ENCODE results near the gene CCDC172. TPM values are rescaled to one million over a fixed set of nuclear protein-coding genes. Genes with fewer than 3 reads are reported as not detected.

The CCDC172 gene
- total and polyA plus RNA-seq, 2 of the 4 experiments (the other 2 are of a cell fraction), result not detected

GRCh38 chr10:116325987-116326386, 1.7 kb downstream of the CCDC172 start:
- H3K27me3 ChIP-seq (ENCODE audit: control insufficient read depth, insufficient read depth, low read length), result no peaks in the 10 kb centered on the region
- TF ChIP-seq BHLHE40 (IDR thresholded peaks at IDR 0.05; ENCODE audit: low read depth, low read length) (no peak), MAFK (IDR thresholded peaks at IDR 0.05; ENCODE audit: low read depth, low read length) (no peak), FOS (IDR thresholded peaks at IDR 0.05; ENCODE audit: low read depth, low read length) (no peak), SMC3 (IDR thresholded peaks at IDR 0.05; ENCODE audit: low read depth, low read length) (no peak), POLR2A (IDR thresholded peaks at IDR 0.05; ENCODE audit: low read depth, low read length) (no peak), RFX5 (IDR thresholded peaks at IDR 0.05; ENCODE audit: low read depth, low read length) (no peak), MAZ (IDR thresholded peaks at IDR 0.05; ENCODE audit: borderline replicate concordance, low read depth, low read length) (no peak), USF2 (IDR thresholded peaks at IDR 0.05; ENCODE audit: low read depth, low read length) (no peak), RCOR1 (IDR thresholded peaks at IDR 0.05; ENCODE audit: insufficient replicate concordance, low read length) (no peak), ELK1 (IDR thresholded peaks at IDR 0.05; ENCODE audit: borderline replicate concordance, low read depth, low read length) (no peak), RAD21 (IDR thresholded peaks at IDR 0.05; ENCODE audit: low read length) (no peak), CHD1 (IDR thresholded peaks at IDR 0.05; ENCODE audit: low read depth, low read length) (no peak), NFE2L2 (IDR thresholded peaks at IDR 0.05; ENCODE audit: low read depth, low read length) (no peak), CTCF (conservative IDR thresholded peaks at IDR 0.05; ENCODE audit: low read depth, low read length) (no peak), MXI1 (IDR thresholded peaks at IDR 0.05; ENCODE audit: borderline replicate concordance, low read depth, low read length) (no peak), CEBPB (IDR thresholded peaks at IDR 0.05; ENCODE audit: low read depth, low read length) (no peak)
- H3K36me3 ChIP-seq (ENCODE audit: control insufficient read depth, insufficient read depth, low read length), result no peaks in the 10 kb centered on the region
- POLR2A ChIA-PET (ENCODE audit: unreplicated experiment), result no interaction called here
- no peak overlapping the region for H3K4me2 ChIP-seq (ENCODE audit: low read depth, low read length)
- no peak overlapping the region for H2BK5ac ChIP-seq (ENCODE audit: low read depth, low read length, poor library complexity, severe bottlenecking)
- H2BK20ac ChIP-seq (ENCODE audit: low read depth, low read length), result no peak overlapping the region
- no peak overlapping the region for H2AFZ ChIP-seq (replicated peaks; ENCODE audit: low read length, poor library complexity)
- H3K14ac ChIP-seq (replicated peaks; ENCODE audit: low read depth, low read length), result no peak overlapping the region
- ATAC-seq (ENCODE audit: low read depth) (no peak), DNase-seq (no peak)
- no peak overlapping the region for H4K8ac ChIP-seq (ENCODE audit: low read depth in 2 of 2, low read length in 2 of 2)
- dilution Hi-C loops (cut with HindIII; ENCODE audit: low sequenced_read_pairs, unreplicated experiment), result no loop called here
- H3K4me3 ChIP-seq (ENCODE audit: insufficient read depth, low read depth, low read length), result no peak overlapping the region
- 38% methylated on average over 1 of the region's 2 CpGs; no CpG with 5 or more reads in 1 of the 2 experiments for WGBS, 2 experiments (ENCODE audit: extremely low coverage in 2 of 2, insufficient read length in 1 of 2)
- no peak overlapping the region for H3K23ac ChIP-seq (ENCODE audit: low read depth, low read length)
- intact Hi-C loops (cut with micrococcal nuclease), result no loop called here
- CTCF ChIA-PET, result no interaction called here
- no peak overlapping the region for H3K9ac ChIP-seq (ENCODE audit: low read depth, low read length)
- H4K91ac ChIP-seq (ENCODE audit: insufficient read depth, low read depth, low read length), result no peak overlapping the region
- H2AK5ac ChIP-seq (ENCODE audit: low read depth, low read length), result no peak overlapping the region
- no peaks in the 10 kb centered on the region for H3K9me1 ChIP-seq (ENCODE audit: insufficient read depth, low read length)
- no peak overlapping the region for H3K18ac ChIP-seq (ENCODE audit: low read depth, low read length)
- BruUV-seq (replicated peaks), result no TSS peak
- no peak overlapping the region for H3K4ac ChIP-seq (ENCODE audit: low read depth, low read length)
- no peaks in the 10 kb centered on the region for H4K20me1 ChIP-seq (ENCODE audit: insufficient read depth, low read length)
- no peak overlapping the region for H2BK120ac ChIP-seq (ENCODE audit: low read depth, low read length)
- H2AK9ac ChIP-seq (replicated peaks; ENCODE audit: low read depth, low read length, poor library complexity), result no peak overlapping the region
- H3K9me3 ChIP-seq (ENCODE audit: control insufficient read depth, insufficient read depth, low read length), result no peaks in the 10 kb centered on the region
- H3K4me1 ChIP-seq (ENCODE audit: control insufficient read depth, insufficient read depth, low read length), result no peaks in the 10 kb centered on the region
- H4K5ac ChIP-seq (ENCODE audit: low read depth, low read length), result no peak overlapping the region
- no peak overlapping the region for H2BK15ac ChIP-seq (ENCODE audit: low read depth, low read length)
- H3K56ac ChIP-seq (ENCODE audit: extremely low read depth, insufficient read depth, low read length), result no peak overlapping the region
- no peak overlapping the region for H3K27ac ChIP-seq (ENCODE audit: insufficient read depth, low read length)
- no peaks in the 10 kb centered on the region for H3K79me1 ChIP-seq (ENCODE audit: low read depth in 1 of 2, low read length in 2 of 2)
- in situ Hi-C loops (cut with MboI; ENCODE audit: low sequenced_read_pairs), result no loop called here

Measured in IMR-90 (cell line).